ENCODE data around the gene POP7.

DNA sequence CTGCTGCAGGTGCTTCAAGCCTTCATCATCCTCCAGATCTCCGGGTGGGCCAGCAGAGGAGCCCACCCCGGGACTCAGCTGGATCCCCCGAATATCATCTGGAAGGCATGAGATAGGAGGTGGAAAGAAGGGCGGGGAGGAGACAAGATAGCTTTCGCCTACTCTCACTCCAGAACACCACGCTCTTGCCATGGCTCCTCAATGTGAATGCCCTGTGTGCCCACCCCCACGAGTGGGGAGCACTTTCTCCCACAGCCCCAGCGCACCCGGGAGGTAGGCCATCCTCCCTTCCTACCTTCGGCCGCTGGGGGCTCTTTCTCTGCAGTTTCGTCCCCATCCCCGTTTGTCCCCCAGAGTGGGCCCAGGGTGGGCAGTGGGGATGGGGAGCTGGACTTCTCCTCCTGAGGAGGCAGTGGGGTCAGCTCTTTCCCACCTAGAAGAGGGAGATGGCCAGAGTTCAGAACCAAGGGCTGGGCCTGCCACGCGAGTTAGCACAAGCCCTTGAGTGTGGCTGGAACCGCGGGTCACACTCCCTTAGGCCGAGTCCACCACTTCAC is 20.8 kb upstream of the POP7 start:
- TF ChIP-seq, protein P1, sequence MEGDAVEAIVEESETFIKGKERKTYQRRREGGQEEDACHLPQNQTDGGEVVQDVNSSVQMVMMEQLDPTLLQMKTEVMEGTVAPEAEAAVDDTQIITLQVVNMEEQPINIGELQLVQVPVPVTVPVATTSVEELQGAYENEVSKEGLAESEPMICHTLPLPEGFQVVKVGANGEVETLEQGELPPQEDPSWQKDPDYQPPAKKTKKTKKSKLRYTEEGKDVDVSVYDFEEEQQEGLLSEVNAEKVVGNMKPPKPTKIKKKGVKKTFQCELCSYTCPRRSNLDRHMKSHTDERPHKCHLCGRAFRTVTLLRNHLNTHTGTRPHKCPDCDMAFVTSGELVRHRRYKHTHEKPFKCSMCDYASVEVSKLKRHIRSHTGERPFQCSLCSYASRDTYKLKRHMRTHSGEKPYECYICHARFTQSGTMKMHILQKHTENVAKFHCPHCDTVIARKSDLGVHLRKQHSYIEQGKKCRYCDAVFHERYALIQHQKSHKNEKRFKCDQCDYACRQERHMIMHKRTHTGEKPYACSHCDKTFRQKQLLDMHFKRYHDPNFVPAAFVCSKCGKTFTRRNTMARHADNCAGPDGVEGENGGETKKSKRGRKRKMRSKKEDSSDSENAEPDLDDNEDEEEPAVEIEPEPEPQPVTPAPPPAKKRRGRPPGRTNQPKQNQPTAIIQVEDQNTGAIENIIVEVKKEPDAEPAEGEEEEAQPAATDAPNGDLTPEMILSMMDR (IDR thresholded peaks at IDR 0.05) = no peak
- no peak for TF ChIP-seq SIN3A (IDR thresholded peaks at IDR 0.05; ENCODE audit: borderline replicate concordance, insufficient read depth, low read depth, low read length)
- no peak for TF ChIP-seq POLR2AphosphoS5 (IDR thresholded peaks at IDR 0.05; ENCODE audit: low read depth, low read length)
